Measurements from ENCODE around the gene RNF112. TPM values are rescaled to one million over a fixed set of nuclear protein-coding genes. Genes with fewer than 3 reads are reported as not detected.

Gene RNF112
- total RNA-seq, 2 experiments from 2014 or later = 1.4 to 1.5 TPM

DNA sequence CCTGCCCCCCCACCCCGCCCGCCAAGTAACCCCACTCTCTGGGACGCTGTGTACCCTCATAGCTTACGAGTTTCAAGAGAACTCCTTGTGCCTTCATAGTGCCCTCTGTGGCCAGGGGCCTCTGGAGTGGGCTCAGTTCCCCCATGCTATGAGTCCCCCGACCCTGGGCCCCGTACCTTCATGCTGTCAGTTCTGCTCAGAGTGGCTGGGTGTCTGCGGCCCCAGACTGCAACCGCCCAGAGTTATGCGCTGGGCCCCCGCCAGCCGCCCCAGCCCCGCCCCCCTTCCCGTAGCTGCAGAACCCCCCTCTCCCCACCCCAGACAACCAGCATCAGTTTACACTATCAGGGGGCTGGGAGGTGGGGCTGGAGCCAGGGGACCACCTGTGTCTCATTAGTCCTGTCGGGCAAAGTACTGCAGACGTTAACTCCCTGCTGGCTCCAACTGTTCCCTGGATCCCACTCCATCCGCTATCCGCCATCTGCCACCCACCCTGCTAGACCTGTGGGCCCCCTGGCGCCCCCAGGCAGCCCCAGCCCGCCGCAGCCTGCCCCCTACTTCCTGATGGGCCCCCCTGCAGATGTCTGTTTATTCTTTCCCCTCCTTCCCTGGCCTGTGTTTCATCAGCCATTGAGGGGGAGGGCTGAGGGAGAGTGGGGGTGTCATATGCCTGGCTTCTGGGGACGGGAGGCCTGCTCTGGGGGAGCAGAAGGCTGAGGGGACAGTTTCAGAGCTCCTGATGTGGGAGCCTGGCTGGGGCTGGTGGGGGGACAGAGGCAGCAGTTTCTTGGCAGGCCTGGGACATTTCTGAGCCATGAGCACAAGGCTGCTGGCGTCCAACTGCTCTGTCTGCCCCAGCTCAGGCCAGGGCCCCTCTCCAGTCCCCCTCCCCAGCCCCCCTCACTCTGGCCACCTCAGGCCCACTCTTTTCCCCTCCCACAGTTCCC, 23.8 kb upstream of the RNF112 start, which contains the start of gene MFAP4:
Gene MFAP4 (minus strand): TSS at position 217 of the 947 bp plus-strand sequence. CDS start 35 bp downstream, at position 182.
- no peaks in the 10 kb centered on the region for H3K4me1 Mint-ChIP-seq (ENCODE audit: low read depth)
- Histone ChIP-seq H3K27ac (ENCODE audit: low read depth in 1 of 2, low read length in 2 of 2) (no peak within 1 kb of the TSS), H3K36me3 (ENCODE audit: insufficient read depth, low read length) (peaks cover 14% of the 10 kb centered on the region), H3K4me3 (ENCODE audit: low read length) (no peak within 1 kb of the TSS), H3K27me3 (ENCODE audit: control insufficient read depth in 1 of 2, insufficient read depth in 2 of 2, low read length in 2 of 2) (no peaks in the 10 kb centered on the region), H3K9me3 (ENCODE audit: control insufficient read depth in 1 of 2, insufficient read depth in 1 of 2, low read length in 2 of 2) (no peaks in the 10 kb centered on the region), H3K4me1 (ENCODE audit: insufficient read depth, low read length) (no peaks in the 10 kb centered on the region)
- DNase-seq (no peak), ATAC-seq (ENCODE audit: poor library complexity) (no peak)
- H3K9me3 Mint-ChIP-seq = no peaks in the 10 kb centered on the region
- no peaks in the 10 kb centered on the region for H3K27me3 Mint-ChIP-seq
- peaks cover 23% of the 10 kb centered on the region for H3K36me3 Mint-ChIP-seq (ENCODE audit: low read depth)
- H3K27ac Mint-ChIP-seq = no peak within 1 kb of the TSS
- POLR2A ChIA-PET = no interaction called here
- CTCF ChIA-PET = no interaction called here
- TF ChIP-seq, protein P1, sequence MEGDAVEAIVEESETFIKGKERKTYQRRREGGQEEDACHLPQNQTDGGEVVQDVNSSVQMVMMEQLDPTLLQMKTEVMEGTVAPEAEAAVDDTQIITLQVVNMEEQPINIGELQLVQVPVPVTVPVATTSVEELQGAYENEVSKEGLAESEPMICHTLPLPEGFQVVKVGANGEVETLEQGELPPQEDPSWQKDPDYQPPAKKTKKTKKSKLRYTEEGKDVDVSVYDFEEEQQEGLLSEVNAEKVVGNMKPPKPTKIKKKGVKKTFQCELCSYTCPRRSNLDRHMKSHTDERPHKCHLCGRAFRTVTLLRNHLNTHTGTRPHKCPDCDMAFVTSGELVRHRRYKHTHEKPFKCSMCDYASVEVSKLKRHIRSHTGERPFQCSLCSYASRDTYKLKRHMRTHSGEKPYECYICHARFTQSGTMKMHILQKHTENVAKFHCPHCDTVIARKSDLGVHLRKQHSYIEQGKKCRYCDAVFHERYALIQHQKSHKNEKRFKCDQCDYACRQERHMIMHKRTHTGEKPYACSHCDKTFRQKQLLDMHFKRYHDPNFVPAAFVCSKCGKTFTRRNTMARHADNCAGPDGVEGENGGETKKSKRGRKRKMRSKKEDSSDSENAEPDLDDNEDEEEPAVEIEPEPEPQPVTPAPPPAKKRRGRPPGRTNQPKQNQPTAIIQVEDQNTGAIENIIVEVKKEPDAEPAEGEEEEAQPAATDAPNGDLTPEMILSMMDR (IDR thresholded peaks at IDR 0.05) = no peak
- intact Hi-C loops (cut with DNase I, micrococcal nuclease) = no loop called here
- H3K4me3 Mint-ChIP-seq = no peak within 1 kb of the TSS

DNA sequence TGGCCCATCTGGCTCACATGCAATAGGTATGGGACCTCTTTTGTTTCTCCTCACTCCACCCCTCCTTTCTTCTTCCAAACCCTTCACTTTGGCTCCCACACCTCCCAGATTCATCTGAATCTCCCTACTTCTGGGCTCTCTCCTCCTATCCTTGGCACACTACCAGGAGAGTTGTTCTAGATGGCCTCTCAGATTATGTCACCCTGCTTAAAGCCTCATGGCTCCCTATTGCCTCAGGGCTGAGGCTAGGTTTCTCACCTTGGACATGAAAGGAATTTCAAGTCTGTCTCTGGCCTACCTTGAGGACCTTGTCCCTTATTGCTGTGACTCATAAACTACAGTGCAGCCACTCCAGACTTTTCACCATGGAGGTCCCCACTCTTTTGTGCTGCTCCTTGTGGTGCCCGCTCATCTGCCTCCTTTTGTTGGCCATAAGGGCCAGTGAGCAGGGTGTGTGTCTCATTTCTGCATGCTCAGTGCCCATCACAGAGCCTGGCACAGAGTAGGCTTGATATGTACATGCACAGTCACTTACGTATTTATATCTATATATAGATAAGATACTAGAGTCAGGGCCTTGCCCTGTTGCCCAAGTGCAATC, 23.0 kb upstream of the RNF112 start:
- DNase-seq (no peak), ATAC-seq (ENCODE audit: poor library complexity) (no peak)
- Mint-ChIP-seq H3K36me3 (ENCODE audit: low read depth) (peaks cover 20% of the 10 kb centered on the region), H3K4me3 (no peak overlapping the region), H3K9me3 (no peaks in the 10 kb centered on the region), H3K27ac (no peak overlapping the region), H3K27me3 (no peaks in the 10 kb centered on the region), H3K4me1 (ENCODE audit: low read depth) (no peaks in the 10 kb centered on the region)
- Histone ChIP-seq H3K27ac (ENCODE audit: low read depth in 1 of 2, low read length in 2 of 2) (no peak overlapping the region), H3K27me3 (ENCODE audit: control insufficient read depth in 1 of 2, insufficient read depth in 2 of 2, low read length in 2 of 2) (no peaks in the 10 kb centered on the region), H3K36me3 (ENCODE audit: insufficient read depth, low read length) (peaks cover 8% of the 10 kb centered on the region), H3K4me1 (ENCODE audit: insufficient read depth, low read length) (no peaks in the 10 kb centered on the region), H3K4me3 (ENCODE audit: low read length) (no peak overlapping the region), H3K9me3 (ENCODE audit: control insufficient read depth in 1 of 2, insufficient read depth in 1 of 2, low read length in 2 of 2) (no peaks in the 10 kb centered on the region)
- POLR2A ChIA-PET = interaction anchor here (2.0 kb wide), 1 partner anchor 10 kb away, joined by 5 read pairs; the partner anchor contains the start of gene MAPK7
- CTCF ChIA-PET = no interaction called here
- TF ChIP-seq, protein P1 (IDR thresholded peaks at IDR 0.05) = no peak
- intact Hi-C loops (cut with DNase I, micrococcal nuclease) = no loop called here

DNA sequence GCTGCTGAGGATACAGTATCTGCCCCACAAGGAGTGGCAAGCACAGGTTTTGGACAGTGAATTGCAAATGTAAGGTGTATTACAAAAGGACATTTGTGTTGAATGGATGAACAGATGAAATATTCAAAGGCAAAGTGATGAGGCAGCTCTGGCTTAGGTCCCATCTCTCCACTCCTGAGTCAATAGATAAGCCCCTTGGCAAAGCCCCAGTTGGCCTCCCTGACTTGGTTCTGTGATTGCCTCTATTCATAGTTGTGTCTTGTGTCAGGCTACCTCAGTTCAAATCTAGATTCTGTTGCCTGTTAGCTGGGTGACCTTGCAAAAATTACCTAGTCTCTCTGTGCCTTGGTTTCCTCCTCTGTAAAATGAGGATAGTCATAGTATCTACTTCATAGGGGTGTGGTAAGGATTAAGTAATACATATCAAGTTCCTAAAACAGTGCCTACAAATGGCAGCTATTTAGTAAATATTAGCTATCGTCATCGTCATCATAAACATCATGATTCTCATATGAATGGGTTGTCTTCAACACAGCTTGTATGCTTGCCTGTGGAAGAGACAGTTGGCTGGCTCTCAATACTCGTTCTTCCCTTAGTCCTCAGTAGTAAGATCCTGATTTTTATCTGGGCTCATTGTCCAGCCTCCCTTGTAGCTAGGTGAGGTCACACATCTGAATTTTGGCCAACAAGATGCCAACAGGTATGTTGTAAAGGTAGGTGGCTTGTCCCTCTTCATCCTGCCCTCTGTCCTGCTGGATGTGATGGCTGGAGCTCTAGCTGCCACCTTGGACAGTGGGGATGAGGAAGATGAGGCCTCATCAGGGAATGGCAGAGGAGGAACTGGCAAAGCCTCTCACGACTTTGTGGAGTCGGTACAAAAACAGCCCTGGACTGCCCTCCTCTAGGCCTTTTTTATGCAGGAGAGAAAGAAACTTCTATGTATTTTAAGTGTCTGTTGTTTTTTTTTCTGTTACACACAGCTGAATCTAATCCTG, 21.9 kb upstream of the RNF112 start:
- H3K27ac ChIP-seq (ENCODE audit: low read depth in 1 of 2, low read length in 2 of 2) = no peak overlapping the region
- TF ChIP-seq, protein P1 (IDR thresholded peaks at IDR 0.05) = no peak
- ChIA-PET POLR2A (interaction anchor here (2.0 kb wide), 1 partner anchor 11 kb away, joined by 5 read pairs; the partner anchor contains the start of gene MAPK7), CTCF (interaction anchor here (1.6 kb wide), 1 partner anchor 26 kb away, joined by 4 read pairs; the partner anchor contains the start of gene B9D1)
- H3K27me3 Mint-ChIP-seq = no peaks in the 10 kb centered on the region
- H3K4me1 ChIP-seq (ENCODE audit: insufficient read depth, low read length) = no peaks in the 10 kb centered on the region
- H3K4me1 Mint-ChIP-seq (ENCODE audit: low read depth) = no peaks in the 10 kb centered on the region
- intact Hi-C loops (cut with DNase I, micrococcal nuclease) = no loop called here
- ATAC-seq (ENCODE audit: poor library complexity) = no peak
- no peak overlapping the region for H3K4me3 ChIP-seq (ENCODE audit: low read length)
- H3K9me3 ChIP-seq (ENCODE audit: control insufficient read depth in 1 of 2, insufficient read depth in 1 of 2, low read length in 2 of 2) = no peaks in the 10 kb centered on the region
- no peak overlapping the region for H3K27ac Mint-ChIP-seq
- H3K9me3 Mint-ChIP-seq = no peaks in the 10 kb centered on the region
- DNase-seq = no peak
- no peaks in the 10 kb centered on the region for H3K27me3 ChIP-seq (ENCODE audit: control insufficient read depth in 1 of 2, insufficient read depth in 2 of 2, low read length in 2 of 2)
- peaks cover 12% of the 10 kb centered on the region for H3K36me3 Mint-ChIP-seq (ENCODE audit: low read depth)
- peaks cover 1% of the 10 kb centered on the region for H3K36me3 ChIP-seq (ENCODE audit: insufficient read depth, low read length)
- H3K4me3 Mint-ChIP-seq = no peak overlapping the region
